ENCODE results near the gene IFNLR1. TPM values are rescaled to one million over a fixed set of nuclear protein-coding genes. Genes with fewer than 3 reads are reported as not detected.

The IFNLR1 gene
- polyA plus RNA-seq, 3 donors: not detected

DNA sequence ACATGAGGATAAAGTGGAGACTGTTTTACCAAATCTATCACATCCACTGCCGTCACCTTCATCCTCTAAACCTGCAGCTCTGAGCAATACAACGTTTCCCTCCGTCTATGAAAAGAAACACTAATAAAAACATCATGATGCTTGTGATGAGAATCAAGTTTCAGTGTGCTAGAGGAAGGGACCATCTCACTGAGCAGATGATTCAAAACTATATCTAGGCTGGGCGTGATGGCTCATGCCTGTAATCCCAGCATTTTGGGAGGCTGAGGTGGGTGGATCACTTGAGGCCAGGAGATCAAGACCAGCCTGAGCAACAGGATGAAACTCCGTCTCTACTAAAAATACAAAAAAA is 60.4 kb downstream of the IFNLR1 start:
- Histone ChIP-seq H3K36me3 (replicated peaks in 1 of 2; ENCODE audit: control insufficient read depth in 1 of 2, insufficient read depth in 2 of 2, low read length in 2 of 2) (no peaks in the 10 kb centered on the region), H3K9ac (ENCODE audit: insufficient read depth, low read length, poor library complexity, severe bottlenecking) (no peak overlapping the region), H4K20me1 (ENCODE audit: insufficient read depth, low read length) (no peaks in the 10 kb centered on the region), H3K4me3 (replicated peaks in 1 of 3; ENCODE audit: low read depth in 2 of 3, low read length in 3 of 3) (no peak overlapping the region), H3K9me3 (replicated peaks in 1 of 2; ENCODE audit: control insufficient read depth in 1 of 2, insufficient read depth in 1 of 2, low read length in 2 of 2) (peaks cover 11% of the 10 kb centered on the region in 2 donors), H3K27ac (ENCODE audit: low read depth in 1 of 2, low read length in 2 of 2) (no peak overlapping the region), H3K27me3 (ENCODE audit: control insufficient read depth in 2 of 2, insufficient read depth in 2 of 2, low read length in 2 of 2) (no peaks in the 10 kb centered on the region), H3K4me1 (ENCODE audit: control insufficient read depth in 1 of 2, insufficient read depth in 2 of 2, low read length in 2 of 2) (no peaks in the 10 kb centered on the region), H3K4me2 (replicated peaks; ENCODE audit: extremely low read depth, low read length, poor library complexity, severe bottlenecking) (no peak overlapping the region), H3K79me2 (ENCODE audit: insufficient read depth, low read length) (no peaks in the 10 kb centered on the region), H2AFZ (ENCODE audit: insufficient read depth, low read depth, low read length, poor library complexity, severe bottlenecking) (no peak overlapping the region)
- WGBS (ENCODE audit: insufficient coverage): no CpG with 5 or more reads among the region's 5 CpGs
- H3K27me3 Mint-ChIP-seq (ENCODE audit: low read depth in 3 of 3): peaks cover 2 to 15% (median 6%) of the 10 kb centered on the region in 3 donors
- H3K4me3 Mint-ChIP-seq: no peak overlapping the region
- no peaks in the 10 kb centered on the region for H3K4me1 Mint-ChIP-seq
- intact Hi-C loops (cut with micrococcal nuclease): no loop called here
- no peak for DNase-seq
- H3K27ac Mint-ChIP-seq: no peak overlapping the region
- H3K9me3 Mint-ChIP-seq: peaks cover 15 to 20% (median 18%) of the 10 kb centered on the region in 7 donors
- TF ChIP-seq, protein P1, sequence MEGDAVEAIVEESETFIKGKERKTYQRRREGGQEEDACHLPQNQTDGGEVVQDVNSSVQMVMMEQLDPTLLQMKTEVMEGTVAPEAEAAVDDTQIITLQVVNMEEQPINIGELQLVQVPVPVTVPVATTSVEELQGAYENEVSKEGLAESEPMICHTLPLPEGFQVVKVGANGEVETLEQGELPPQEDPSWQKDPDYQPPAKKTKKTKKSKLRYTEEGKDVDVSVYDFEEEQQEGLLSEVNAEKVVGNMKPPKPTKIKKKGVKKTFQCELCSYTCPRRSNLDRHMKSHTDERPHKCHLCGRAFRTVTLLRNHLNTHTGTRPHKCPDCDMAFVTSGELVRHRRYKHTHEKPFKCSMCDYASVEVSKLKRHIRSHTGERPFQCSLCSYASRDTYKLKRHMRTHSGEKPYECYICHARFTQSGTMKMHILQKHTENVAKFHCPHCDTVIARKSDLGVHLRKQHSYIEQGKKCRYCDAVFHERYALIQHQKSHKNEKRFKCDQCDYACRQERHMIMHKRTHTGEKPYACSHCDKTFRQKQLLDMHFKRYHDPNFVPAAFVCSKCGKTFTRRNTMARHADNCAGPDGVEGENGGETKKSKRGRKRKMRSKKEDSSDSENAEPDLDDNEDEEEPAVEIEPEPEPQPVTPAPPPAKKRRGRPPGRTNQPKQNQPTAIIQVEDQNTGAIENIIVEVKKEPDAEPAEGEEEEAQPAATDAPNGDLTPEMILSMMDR (IDR thresholded peaks at IDR 0.05): no peak
- no peaks in the 10 kb centered on the region for H3K36me3 Mint-ChIP-seq

DNA sequence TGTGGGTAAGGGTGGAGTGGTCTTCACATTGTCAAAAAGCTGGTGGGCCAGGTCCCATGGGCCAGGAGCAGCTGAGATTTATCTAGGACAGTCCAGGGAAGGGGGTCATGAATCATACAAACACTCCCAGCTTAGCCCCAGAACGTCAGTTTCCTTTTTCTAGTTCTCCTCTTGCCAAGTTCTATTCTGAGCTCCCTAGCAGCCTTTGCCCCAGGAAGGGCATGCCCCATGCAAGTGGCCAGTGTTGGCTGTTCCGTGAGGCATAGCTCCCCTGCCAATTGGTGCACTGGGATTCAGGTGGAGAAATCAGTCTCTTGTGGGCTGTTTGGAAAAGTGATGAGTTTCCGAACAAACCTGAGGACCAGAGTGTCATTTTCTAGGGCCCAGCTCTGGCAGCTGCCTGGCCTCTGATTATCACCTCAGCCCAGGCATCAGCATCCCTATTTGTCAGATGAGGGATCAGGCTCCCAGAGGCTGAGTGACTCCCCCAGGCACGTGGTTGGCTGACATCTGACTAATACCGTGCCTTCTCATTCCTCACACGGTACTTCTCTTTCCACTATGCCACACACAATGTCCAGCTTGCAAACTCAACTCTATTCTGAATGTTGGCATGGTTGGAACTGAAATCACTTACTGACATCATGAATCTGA is 60.9 kb downstream of the IFNLR1 start:
- Mint-ChIP-seq H3K4me3 (no peak overlapping the region), H3K9me3 (peaks cover 14 to 20% (median 17%) of the 10 kb centered on the region in 7 donors), H3K27me3 (ENCODE audit: low read depth in 3 of 3) (peaks cover 3 to 15% (median 9%) of the 10 kb centered on the region in 3 donors), H3K36me3 (no peaks in the 10 kb centered on the region), H3K4me1 (no peaks in the 10 kb centered on the region), H3K27ac (peak overlapping the region in 1 of 7 donors; percentile 32)
- H3K36me3 ChIP-seq (replicated peaks in 1 of 2; ENCODE audit: control insufficient read depth in 1 of 2, insufficient read depth in 2 of 2, low read length in 2 of 2): no peaks in the 10 kb centered on the region
- no peak overlapping the region for H3K4me3 ChIP-seq (replicated peaks in 1 of 3; ENCODE audit: low read depth in 2 of 3, low read length in 3 of 3)
- no peak overlapping the region for H3K9ac ChIP-seq (ENCODE audit: insufficient read depth, low read length, poor library complexity, severe bottlenecking)
- no peaks in the 10 kb centered on the region for H3K27me3 ChIP-seq (ENCODE audit: control insufficient read depth in 2 of 2, insufficient read depth in 2 of 2, low read length in 2 of 2)
- DNase-seq: peak in 1 of 3 donors; percentile 29
- H3K4me2 ChIP-seq (replicated peaks; ENCODE audit: extremely low read depth, low read length, poor library complexity, severe bottlenecking): no peak overlapping the region
- intact Hi-C loops (cut with micrococcal nuclease): no loop called here
- H4K20me1 ChIP-seq (ENCODE audit: insufficient read depth, low read length): no peaks in the 10 kb centered on the region
- TF ChIP-seq, protein P1 (IDR thresholded peaks at IDR 0.05): no peak
- peaks cover 11% of the 10 kb centered on the region in 2 donors for H3K9me3 ChIP-seq (replicated peaks in 1 of 2; ENCODE audit: control insufficient read depth in 1 of 2, insufficient read depth in 1 of 2, low read length in 2 of 2)
- no peaks in the 10 kb centered on the region for H3K79me2 ChIP-seq (ENCODE audit: insufficient read depth, low read length)
- H2AFZ ChIP-seq (ENCODE audit: insufficient read depth, low read depth, low read length, poor library complexity, severe bottlenecking): no peak overlapping the region
- H3K27ac ChIP-seq (ENCODE audit: low read depth in 1 of 2, low read length in 2 of 2): no peak overlapping the region
- no CpG with 5 or more reads among the region's 6 CpGs for WGBS (ENCODE audit: insufficient coverage)
- no peaks in the 10 kb centered on the region for H3K4me1 ChIP-seq (ENCODE audit: control insufficient read depth in 1 of 2, insufficient read depth in 2 of 2, low read length in 2 of 2)

Data from CD14-positive monocyte (primary cell).